ENCODE measurements around the gene RNU6-7.

The RNU6-7 gene

DNA sequence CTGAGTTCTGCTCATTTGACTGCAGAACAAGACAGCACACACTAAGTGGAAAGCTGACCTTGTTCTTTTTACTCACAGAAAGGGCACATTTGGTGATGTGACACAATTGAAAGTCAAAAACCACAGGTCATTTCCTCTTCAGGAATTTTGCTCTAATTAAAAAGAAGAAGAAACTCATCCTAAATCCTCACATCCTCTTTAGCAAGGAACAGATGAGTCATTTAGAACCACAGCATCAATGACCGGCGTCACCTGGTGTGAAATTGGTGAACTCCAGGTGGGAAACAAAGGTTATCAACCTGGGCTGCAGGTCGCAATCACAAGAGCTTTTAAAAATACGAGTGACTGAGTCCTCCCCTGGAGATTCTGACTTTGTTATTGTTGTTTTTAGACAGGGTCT, 4.1 kb downstream of the RNU6-7 start:
- DNase-seq, result no peak

DNA sequence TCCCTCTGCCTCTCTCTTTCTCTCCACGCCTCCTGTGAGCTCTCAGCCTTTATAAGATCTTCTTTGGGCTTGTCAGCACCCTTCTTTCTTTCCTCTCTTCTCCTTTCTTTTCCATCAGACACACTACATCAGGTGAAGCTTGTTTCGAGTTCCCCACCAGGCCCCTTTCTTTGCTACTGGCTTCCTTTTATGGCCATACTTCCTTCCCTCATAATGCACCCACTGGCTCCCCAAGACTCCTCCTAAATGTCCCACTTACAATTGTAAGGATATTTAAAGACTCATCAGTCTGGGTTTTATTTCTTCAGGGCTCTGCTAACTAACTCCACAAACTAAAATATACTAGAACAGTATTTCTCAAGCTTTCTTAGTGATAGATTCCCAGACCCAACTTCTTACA, 4.7 kb downstream of the RNU6-7 start:
- no peak for DNase-seq

- no peak for DNase-seq
Measured at GRCh38 chr14:32208490-32208889, 6.6 kb downstream of the RNU6-7 start.

DNA sequence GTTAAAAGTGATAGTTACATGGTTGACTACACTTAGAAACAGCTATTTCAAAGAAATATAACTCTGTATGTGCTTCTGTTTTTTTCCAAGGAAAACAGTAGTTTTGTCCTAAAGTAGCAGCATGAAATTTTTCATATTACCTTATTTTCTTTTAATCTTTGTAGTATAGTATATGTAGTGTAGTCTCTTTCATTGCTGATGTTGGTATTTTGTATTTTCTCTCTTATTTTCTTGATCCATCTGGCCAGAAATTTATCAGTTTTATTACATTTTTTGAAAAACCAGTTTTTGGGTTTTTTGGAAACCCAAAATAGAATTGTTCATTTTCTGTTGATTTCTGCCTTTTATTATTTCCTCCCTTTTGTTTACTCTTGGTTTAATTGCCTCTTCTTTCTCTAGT, 7.6 kb downstream of the RNU6-7 start:
- no peak for DNase-seq

- DNase-seq, result no peak
Measured at GRCh38 chr14:32211068-32211404, 9.2 kb downstream of the RNU6-7 start.

DNA sequence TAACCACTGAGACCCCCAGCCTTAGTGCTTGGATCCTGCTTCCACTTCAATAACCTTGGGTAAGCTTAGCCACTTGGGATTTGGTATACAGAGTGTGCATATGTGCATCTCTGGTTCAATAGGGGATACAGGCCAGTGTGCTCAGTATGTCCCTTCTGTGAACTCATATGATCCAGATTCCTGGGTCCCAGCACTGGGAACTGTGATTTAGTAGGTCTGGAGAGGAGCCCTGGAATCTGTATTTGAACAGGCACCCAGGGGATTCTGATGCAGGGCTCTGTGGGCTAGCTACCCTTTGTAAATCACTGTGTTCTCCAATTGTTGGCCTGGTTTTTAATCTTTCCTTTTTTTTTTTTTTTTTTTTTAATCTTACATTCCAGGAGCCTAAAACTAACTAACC, 11.0 kb downstream of the RNU6-7 start:
- DNase-seq, result no peak

- DNase-seq, result peak; percentile 80
Measured at GRCh38 chr14:32217301-32217700, 15.5 kb downstream of the RNU6-7 start.

- no peak for DNase-seq
Measured at GRCh38 chr14:32224737-32225377, 23.0 kb downstream of the RNU6-7 start.

GRCh38 chr14:32225378-32225920, 23.6 kb downstream of the RNU6-7 start:
- no peak for DNase-seq

- DNase-seq, result no peak
Measured at GRCh38 chr14:32226056-32226455, 24.2 kb downstream of the RNU6-7 start.

GRCh38 chr14:32230181-32230580, 28.3 kb downstream of the RNU6-7 start:
- DNase-seq, result no peak

- DNase-seq, result no peak
Measured at GRCh38 chr14:32230695-32231280, 28.9 kb downstream of the RNU6-7 start.

- DNase-seq, result no peak
Measured at GRCh38 chr14:32232481-32232880, 30.6 kb downstream of the RNU6-7 start.

- DNase-seq, result no peak
Measured at GRCh38 chr14:32233260-32233659, 31.4 kb downstream of the RNU6-7 start.

- no peak for DNase-seq
Measured at GRCh38 chr14:32244404-32244803, 42.6 kb downstream of the RNU6-7 start.

GRCh38 chr14:32246751-32247150, 44.9 kb downstream of the RNU6-7 start:
- no peak for DNase-seq

- DNase-seq, result no peak
Measured at GRCh38 chr14:32249371-32249770, 47.5 kb downstream of the RNU6-7 start.

- no peak for DNase-seq
Measured at GRCh38 chr14:32249780-32250179, 47.9 kb downstream of the RNU6-7 start.

DNA sequence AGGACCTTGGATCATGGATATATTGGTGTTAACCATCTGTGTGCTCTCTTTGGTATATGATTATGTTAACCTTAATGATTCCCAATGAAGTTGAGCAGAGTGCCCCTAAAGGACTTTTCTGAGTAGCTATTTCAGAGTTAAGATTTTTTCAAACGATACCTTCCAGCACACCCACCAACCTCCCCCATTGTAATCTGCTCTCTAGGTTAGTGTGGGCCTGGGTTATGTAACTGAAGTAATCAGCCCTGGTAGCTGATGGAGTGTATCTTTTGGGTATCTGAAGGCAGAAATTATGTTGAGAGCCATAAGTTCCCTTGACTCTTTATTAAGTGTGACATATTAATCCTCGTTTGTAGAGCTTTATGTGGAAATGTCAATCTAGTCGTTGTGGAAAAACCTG, 48.8 kb downstream of the RNU6-7 start:
- DNase-seq, result no peak

- no peak for DNase-seq
Measured at GRCh38 chr14:32251530-32251929, 49.7 kb downstream of the RNU6-7 start.
